ENCODE results near the gene BUD23.
"Not testable (repeated sequence)": the region's sequence is repeated elsewhere in the genome, so short reads cannot be mapped to it uniquely, and the experiment has no call there.

Gene BUD23

GRCh38 chr7:73668103-73668885, 15.1 kb upstream of the BUD23 start:
- no peak for DNase-seq (ENCODE audit: low spot score)

GRCh38 chr7:73668886-73669230, 14.5 kb upstream of the BUD23 start:
- no peak for DNase-seq (ENCODE audit: low spot score)

- DNase-seq (ENCODE audit: low spot score), result no peak
Observed at GRCh38 chr7:73669288-73669701, 14.1 kb upstream of the BUD23 start.

DNA sequence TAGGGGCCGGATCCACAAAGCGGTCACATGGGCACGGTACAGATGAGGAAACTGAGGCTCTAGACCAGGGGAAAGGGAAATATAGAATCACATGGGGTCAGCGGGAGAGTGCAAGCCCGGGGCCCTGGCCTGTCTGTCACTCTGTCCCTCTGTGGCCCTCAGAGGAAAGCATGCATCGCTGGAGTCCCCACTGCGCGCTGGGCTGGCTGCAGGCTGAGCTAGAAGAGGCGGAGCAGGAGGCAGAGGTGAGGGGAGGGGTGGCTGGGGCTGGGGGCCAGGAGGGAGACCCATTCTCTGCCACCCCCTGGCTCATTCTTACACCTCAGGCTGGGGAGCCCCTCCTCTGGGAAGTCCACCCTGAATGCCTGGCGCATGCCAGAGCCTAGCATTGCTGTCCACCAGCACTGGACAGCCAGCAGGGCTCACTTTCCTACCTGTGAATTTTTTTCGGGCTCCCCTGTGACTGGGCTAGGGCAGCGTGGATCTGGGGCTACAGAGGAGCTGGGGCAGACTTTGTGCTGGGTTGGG, 13.5 kb upstream of the BUD23 start:
- no peak for DNase-seq (ENCODE audit: low spot score)

GRCh38 chr7:73671322-73671661, 12.1 kb upstream of the BUD23 start:
- DNase-seq (ENCODE audit: low spot score), result no peak

- DNase-seq (ENCODE audit: low spot score), result no peak
Observed at GRCh38 chr7:73671857-73672445, 11.4 kb upstream of the BUD23 start.

DNA sequence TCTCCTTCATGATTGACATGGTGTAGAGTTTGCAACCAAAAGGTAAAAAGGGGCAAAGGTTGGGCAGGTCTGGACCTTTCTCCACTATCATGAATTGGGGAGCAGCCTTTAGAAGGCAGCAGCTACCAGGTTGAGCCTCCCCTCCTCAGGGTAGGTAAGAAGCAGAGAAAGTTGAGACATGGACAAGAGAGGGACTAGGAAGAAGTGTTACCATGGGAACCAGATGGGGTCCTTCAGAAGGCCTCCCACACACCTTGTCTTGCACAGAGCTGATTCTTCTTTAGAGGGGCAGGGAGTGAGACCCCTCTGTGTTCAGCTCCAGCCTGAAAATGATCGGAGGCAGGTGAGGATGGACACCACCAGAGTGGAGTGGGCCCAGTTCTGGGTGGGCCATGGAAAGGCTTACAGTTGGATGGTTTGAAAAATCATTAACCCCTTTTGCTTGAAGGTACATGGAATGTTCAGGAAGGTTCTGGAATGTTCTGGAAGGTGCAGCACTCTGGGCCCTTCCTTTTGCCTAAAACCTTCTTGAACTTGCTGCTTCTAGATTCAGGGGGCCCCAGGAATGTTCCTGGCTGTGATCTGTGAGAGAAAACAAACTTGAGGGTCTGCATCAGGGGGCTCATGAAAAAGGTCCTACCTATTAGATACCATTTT, 8.8 kb upstream of the BUD23 start:
- DNase-seq (ENCODE audit: low spot score), result no peak

DNA sequence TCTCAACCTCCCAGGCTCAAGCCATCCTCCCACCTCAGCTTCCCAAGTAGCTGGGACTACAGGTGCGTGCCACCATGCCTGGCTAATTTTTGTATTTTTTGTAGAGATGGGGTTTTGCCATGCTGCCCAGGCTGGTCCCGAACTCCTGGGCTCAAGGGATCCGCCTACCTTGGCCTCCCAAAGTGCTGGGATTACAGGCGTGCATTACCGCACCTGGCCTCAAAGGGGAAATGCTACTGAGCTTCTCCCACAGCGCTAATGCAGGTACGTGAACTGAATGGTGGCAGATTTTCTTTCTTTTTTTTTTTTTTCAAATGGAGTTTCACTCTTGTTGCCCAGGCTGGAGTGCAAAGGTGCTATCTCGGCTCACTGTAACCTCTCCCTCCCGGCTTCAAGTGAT, 7.3 kb upstream of the BUD23 start:
- DNase-seq (ENCODE audit: low spot score), result not testable (repeated sequence)

- no peak for DNase-seq (ENCODE audit: low spot score)
Observed at GRCh38 chr7:73678862-73679261, 4.5 kb upstream of the BUD23 start.

- no peak for DNase-seq (ENCODE audit: low spot score)
Observed at GRCh38 chr7:73679709-73680108, 3.7 kb upstream of the BUD23 start.

DNA sequence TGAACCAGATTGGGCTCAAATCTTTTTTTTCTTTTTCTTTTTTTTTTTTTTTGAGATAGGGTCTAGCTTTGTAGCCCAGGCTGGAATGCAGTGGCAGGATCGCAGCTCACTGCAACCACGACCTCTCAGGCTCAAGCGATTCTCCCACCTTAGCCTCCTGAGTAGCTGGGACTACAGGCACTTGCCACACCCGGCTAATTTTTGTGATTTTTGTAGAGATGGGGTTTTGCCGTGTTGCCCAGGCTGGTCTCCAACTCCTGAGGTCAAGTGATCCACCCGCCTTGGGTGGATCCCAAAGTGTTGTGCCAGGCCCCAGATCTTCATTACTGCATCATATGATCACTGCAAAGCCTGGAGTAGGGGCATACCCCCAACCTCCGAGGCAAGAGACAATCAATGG, 2.9 kb upstream of the BUD23 start:
- no peak for DNase-seq (ENCODE audit: low spot score)

- DNase-seq (ENCODE audit: low spot score), result no peak
Observed at GRCh38 chr7:73681031-73681430, 2.4 kb upstream of the BUD23 start.

GRCh38 chr7:73682745-73683055, 697 bp upstream of the BUD23 start:
- no peak for DNase-seq (ENCODE audit: low spot score)

- no peak for DNase-seq (ENCODE audit: low spot score)
Observed at GRCh38 chr7:73683788-73684693, 644 bp downstream of the BUD23 start.

GRCh38 chr7:73685311-73685710, 1.9 kb downstream of the BUD23 start:
- no peak for DNase-seq (ENCODE audit: low spot score)

GRCh38 chr7:73688288-73688687, 4.9 kb downstream of the BUD23 start:
- DNase-seq (ENCODE audit: low spot score), result no peak

GRCh38 chr7:73690646-73691045, 7.2 kb downstream of the BUD23 start:
- DNase-seq (ENCODE audit: low spot score), result no peak

DNA sequence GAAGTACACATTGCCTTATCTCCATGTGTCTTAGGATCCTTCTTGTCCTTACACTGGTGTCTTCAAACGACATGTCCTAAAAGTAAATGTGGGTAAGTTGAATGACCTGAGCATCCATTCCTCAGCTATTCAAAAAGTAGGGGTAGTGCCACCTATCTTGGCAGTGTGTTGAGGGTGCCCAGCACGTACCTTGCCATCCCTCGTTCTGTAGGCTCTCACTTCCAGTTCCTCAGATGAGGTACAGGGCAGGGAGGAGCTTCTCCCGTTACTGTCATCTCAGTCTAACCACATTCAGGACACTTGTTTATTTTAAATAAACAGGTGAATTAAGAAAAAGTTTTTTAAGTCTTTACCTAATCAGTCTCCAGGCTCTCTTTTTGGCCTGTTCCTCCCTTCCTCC, 13.0 kb downstream of the BUD23 start:
- DNase-seq (ENCODE audit: low spot score), result no peak

GRCh38 chr7:73698410-73698809, 15.0 kb downstream of the BUD23 start:
- DNase-seq (ENCODE audit: low spot score), result no peak

GRCh38 chr7:73699370-73700068, 16.1 kb downstream of the BUD23 start:
- DNase-seq (ENCODE audit: low spot score), result no peak

- DNase-seq (ENCODE audit: low spot score), result no peak
Observed at GRCh38 chr7:73700069-73700423, 16.6 kb downstream of the BUD23 start.

DNA sequence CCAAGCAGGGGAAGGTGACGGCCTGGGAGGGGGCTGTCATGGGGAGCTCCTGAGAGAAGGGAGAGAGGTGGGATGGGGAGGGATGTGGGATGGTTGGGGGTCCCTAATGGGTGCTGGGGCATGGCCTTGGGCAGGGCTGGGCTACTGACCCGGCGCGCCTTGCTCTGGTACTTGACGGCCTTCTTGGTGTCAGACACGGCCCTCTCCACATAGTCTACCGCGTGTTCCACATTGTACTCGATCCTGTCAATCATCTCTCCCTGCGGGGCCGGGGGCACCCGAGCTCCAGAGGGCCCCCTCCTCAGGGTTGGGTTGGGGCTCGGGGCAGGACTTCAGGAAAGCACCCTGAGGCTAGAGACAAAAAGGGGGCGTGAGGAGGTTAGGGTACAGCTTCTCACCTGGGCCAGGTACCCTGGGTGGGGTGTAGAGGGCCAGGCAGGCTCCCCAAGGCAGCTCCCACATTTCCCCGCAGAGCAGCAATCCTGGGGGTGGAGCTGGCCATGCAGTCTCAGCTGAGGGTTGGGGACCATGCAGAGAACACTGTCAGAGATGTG, 17.3 kb downstream of the BUD23 start:
- no peak for DNase-seq (ENCODE audit: low spot score)

All from activated CD4-positive, alpha-beta T cell treated with anti-CD3 and anti-CD28 coated beads, Interleukin-2, Interleukin-4, amounts not matched to agents 100 ng/mL and 50 ng/mL, durations not matched to agents 16 hours and 8 hours (primary cell).